Measurements from ENCODE around the gene PTS. TPM values are rescaled to one million over a fixed set of nuclear protein-coding genes. Genes with fewer than 3 reads are reported as not detected.

PTS gene
- total and polyA plus RNA-seq, 2 donors from 2014 or later, result 40.6 to 76.4 TPM

- Histone ChIP-seq H3K27me3 (ENCODE audit: control insufficient read depth, insufficient read depth, low read length) (no peaks in the 10 kb centered on the region), H3K36me3 (ENCODE audit: control insufficient read depth in 2 of 3, insufficient read depth in 3 of 3, low read length in 3 of 3) (peaks cover 0 to 10% (median 9%) of the 10 kb centered on the region in 3 donors), H3K4me1 (ENCODE audit: control insufficient read depth in 2 of 3, insufficient read depth in 2 of 3, low read depth in 1 of 3, low read length in 3 of 3) (peaks cover 0 to 5% (median 3%) of the 10 kb centered on the region in 3 donors), H3K4me3 (ENCODE audit: low read length in 3 of 3) (no peak overlapping the region), H3K9me3 (ENCODE audit: control insufficient read depth in 2 of 3, insufficient read depth in 1 of 3, low read length in 3 of 3) (no peaks in the 10 kb centered on the region), H3K27ac (ENCODE audit: low read depth in 2 of 2, low read length in 2 of 2) (no peak overlapping the region), H3K9ac (ENCODE audit: low read length in 3 of 3) (no peak overlapping the region)
- FAIRE-seq (no peak), DNase-seq (no peak)
- intact Hi-C loops (cut with DNase I), result no loop called here
- no peak for TF ChIP-seq CTCF (IDR thresholded peaks at IDR 0.05; ENCODE audit: borderline replicate concordance, extremely low read depth, insufficient read depth)
Measured at GRCh38 chr11:112228706-112229105, 2.5 kb downstream of the PTS start.

- no peak for DNase-seq
- intact Hi-C loops (cut with DNase I), result no loop called here
- no peak for FAIRE-seq
- H3K9ac ChIP-seq (ENCODE audit: low read length in 3 of 3), result no peak overlapping the region
- no peaks in the 10 kb centered on the region for H3K27me3 ChIP-seq (ENCODE audit: control insufficient read depth, insufficient read depth, low read length)
- peaks cover 0 to 5% (median 3%) of the 10 kb centered on the region in 3 donors for H3K4me1 ChIP-seq (ENCODE audit: control insufficient read depth in 2 of 3, insufficient read depth in 2 of 3, low read depth in 1 of 3, low read length in 3 of 3)
- peaks cover 2 to 13% (median 9%) of the 10 kb centered on the region in 3 donors for H3K36me3 ChIP-seq (ENCODE audit: control insufficient read depth in 2 of 3, insufficient read depth in 3 of 3, low read length in 3 of 3)
- no peak overlapping the region for H3K4me3 ChIP-seq (ENCODE audit: low read length in 3 of 3)
- no peaks in the 10 kb centered on the region for H3K9me3 ChIP-seq (ENCODE audit: control insufficient read depth in 2 of 3, insufficient read depth in 1 of 3, low read length in 3 of 3)
- H3K27ac ChIP-seq (ENCODE audit: low read depth in 2 of 2, low read length in 2 of 2), result no peak overlapping the region
- no peak for TF ChIP-seq CTCF (IDR thresholded peaks at IDR 0.05; ENCODE audit: borderline replicate concordance, extremely low read depth, insufficient read depth)
Measured at GRCh38 chr11:112229159-112229558, 2.9 kb downstream of the PTS start.

GRCh38 chr11:112229746-112230433, 3.7 kb downstream of the PTS start:
- H3K9me3 ChIP-seq (ENCODE audit: control insufficient read depth in 2 of 3, insufficient read depth in 1 of 3, low read length in 3 of 3), result no peaks in the 10 kb centered on the region
- DNase-seq (no peak), FAIRE-seq (no peak)
- H3K4me1 ChIP-seq (ENCODE audit: control insufficient read depth in 2 of 3, insufficient read depth in 2 of 3, low read depth in 1 of 3, low read length in 3 of 3), result peaks cover 0 to 5% (median 3%) of the 10 kb centered on the region in 3 donors
- H3K36me3 ChIP-seq (ENCODE audit: control insufficient read depth in 2 of 3, insufficient read depth in 3 of 3, low read length in 3 of 3), result peaks cover 2 to 13% (median 9%) of the 10 kb centered on the region in 3 donors
- no peaks in the 10 kb centered on the region for H3K27me3 ChIP-seq (ENCODE audit: control insufficient read depth, insufficient read depth, low read length)
- no peak overlapping the region for H3K4me3 ChIP-seq (ENCODE audit: low read length in 3 of 3)
- H3K27ac ChIP-seq (ENCODE audit: low read depth in 2 of 2, low read length in 2 of 2), result no peak overlapping the region
- intact Hi-C loops (cut with DNase I), result no loop called here
- no peak for TF ChIP-seq CTCF (IDR thresholded peaks at IDR 0.05; ENCODE audit: borderline replicate concordance, extremely low read depth, insufficient read depth)
- no peak overlapping the region for H3K9ac ChIP-seq (ENCODE audit: low read length in 3 of 3)
